PFSK-1 (cell line): ENCODE measurements around the gene HS6ST1.

ENCODE experiments used
- POLR2AphosphoS5 ChIP-seq: IDR thresholded peaks from 2 replicates; pipeline ENCODE4 v1.6.1; 2012; ENCODE audit warnings: low read depth, mild to moderate bottlenecking, control low read depth, low read length, moderate library complexity
- SIN3A ChIP-seq: IDR thresholded peaks from 2 replicates; pipeline ENCODE4 v1.6.1; 2012; ENCODE audit warnings: mild to moderate bottlenecking, low read length, moderate library complexity, borderline replicate concordance; ENCODE audit not compliant: insufficient read depth
- TAF1 ChIP-seq: IDR thresholded peaks from 2 replicates; pipeline ENCODE4 v1.6.1; 2012; ENCODE audit warnings: low read length, control low read depth, borderline replicate concordance; ENCODE audit not compliant: insufficient read depth

DNA sequence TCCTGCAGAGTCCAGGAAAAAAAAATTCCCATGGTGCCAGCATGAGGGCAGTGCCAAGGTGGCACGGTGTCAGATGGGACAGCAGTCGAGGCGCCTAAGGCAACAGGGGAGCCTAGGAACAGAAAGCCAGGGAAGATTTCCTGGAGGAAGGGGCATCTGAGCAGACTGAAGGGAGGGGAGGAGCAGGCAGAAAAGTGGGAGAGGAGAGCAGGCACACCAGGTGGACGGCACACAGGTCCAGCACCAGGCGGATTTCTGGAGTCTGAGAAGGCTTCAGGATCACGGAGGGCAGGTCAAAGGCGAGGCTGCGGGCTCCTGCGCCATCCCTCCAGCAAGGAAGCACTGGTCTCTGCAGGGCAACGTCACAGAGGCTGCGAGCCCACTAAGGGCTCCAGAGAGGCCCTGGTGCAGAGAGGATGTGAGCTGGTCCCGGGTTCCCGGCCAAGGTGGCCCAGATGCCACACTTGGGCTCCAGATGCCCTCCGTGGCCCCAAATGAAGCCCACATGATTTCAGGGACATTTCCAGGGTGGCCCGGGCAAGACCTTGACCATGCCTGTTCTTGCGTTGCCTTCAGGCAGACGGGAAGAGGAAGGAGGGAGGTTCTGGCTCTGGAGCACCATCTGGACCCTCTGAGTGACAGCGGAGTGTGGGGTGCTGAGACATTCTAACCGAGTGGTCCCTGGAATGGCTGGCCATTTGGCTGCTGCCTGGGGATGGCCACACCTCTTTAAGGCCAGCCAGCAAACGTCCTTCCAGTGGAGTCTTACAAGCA is 4.1 kb downstream of the HS6ST1 start:
- TF ChIP-seq POLR2AphosphoS5: no peak
- no peak for TF ChIP-seq TAF1
- TF ChIP-seq SIN3A: no peak
